ENCODE measurements around the gene NDFIP1.

GRCh38 chr5:142091012-142091411 is 17.6 kb upstream of the NDFIP1 start:
- TF ChIP-seq CTCF (IDR thresholded peaks at IDR 0.05) (no peak), POLR2AphosphoS5 (IDR thresholded peaks at IDR 0.05; ENCODE audit: low read depth, low read length) (no peak)
